Measurements from ENCODE around the gene SYT1. TPM values are rescaled to one million over a fixed set of nuclear protein-coding genes. Genes with fewer than 3 reads are reported as not detected.

The SYT1 gene
- total RNA-seq, 1 experiment from 2014 or later, result 15.8 TPM

GRCh38 chr12:78970041-78970440 lies 105.5 kb downstream of the SYT1 start:
- Histone ChIP-seq H3T11ph (ENCODE audit: low read length) (no peak overlapping the region), H2BK5ac (ENCODE audit: insufficient read length, low read length) (no peak overlapping the region), H3K4me1 (ENCODE audit: insufficient read depth, low read length) (no peaks in the 10 kb centered on the region), H2BK15ac (ENCODE audit: low read depth, low read length) (no peak overlapping the region), H2BK120ac (ENCODE audit: low read depth, low read length, poor library complexity, severe bottlenecking) (no peak overlapping the region), H4K5ac (ENCODE audit: insufficient read length, low read depth, low read length) (no peak overlapping the region), H4K8ac (replicated peaks; ENCODE audit: insufficient read length, low read depth, low read length) (no peak overlapping the region), H2BK20ac (ENCODE audit: low read depth, low read length, poor library complexity, severe bottlenecking) (no peak overlapping the region), H3K4ac (ENCODE audit: low read depth, low read length) (no peak overlapping the region), H3K4me2 (ENCODE audit: insufficient read depth, insufficient read length, low read length) (no peak overlapping the region), H3K27ac (ENCODE audit: insufficient read length, low read depth, low read length) (no peak overlapping the region), H3K23me2 (ENCODE audit: insufficient read length, low read depth, low read length, poor library complexity, severe bottlenecking) (no peaks in the 10 kb centered on the region), H3K23ac (ENCODE audit: insufficient read length, low read depth, low read length) (no peak overlapping the region), H2BK12ac (ENCODE audit: insufficient read length, low read depth, low read length) (no peak overlapping the region), H3K18ac (ENCODE audit: insufficient read length, low read depth, low read length) (no peak overlapping the region), H3K56ac (ENCODE audit: insufficient read length, low read depth, low read length) (no peak overlapping the region), H3K27me3 (ENCODE audit: insufficient read depth, low read length) (no peaks in the 10 kb centered on the region), H4K91ac (ENCODE audit: insufficient read length, low read depth, low read length) (no peak overlapping the region), H3K14ac (ENCODE audit: insufficient read depth, low read length) (no peak overlapping the region), H3K79me1 (ENCODE audit: insufficient read depth, low read depth, low read length, poor library complexity, severe bottlenecking) (no peaks in the 10 kb centered on the region), H3K9me3 (ENCODE audit: control insufficient read depth, low read depth, low read length) (no peaks in the 10 kb centered on the region), H4K20me1 (ENCODE audit: control insufficient read depth, insufficient read depth, insufficient read length) (no peaks in the 10 kb centered on the region), H2AFZ (ENCODE audit: low read length) (no peak overlapping the region), H3K9ac (ENCODE audit: extremely low read depth, insufficient read length, low read length) (no peak overlapping the region), H2AK5ac (ENCODE audit: insufficient read length, low read length) (no peak overlapping the region), H3K79me2 (ENCODE audit: insufficient read depth, low read length) (no peaks in the 10 kb centered on the region)
- DNase-seq, result no peak
- H3K27me3 Mint-ChIP-seq (ENCODE audit: low read depth), result no peaks in the 10 kb centered on the region
- TF ChIP-seq, protein P1, sequence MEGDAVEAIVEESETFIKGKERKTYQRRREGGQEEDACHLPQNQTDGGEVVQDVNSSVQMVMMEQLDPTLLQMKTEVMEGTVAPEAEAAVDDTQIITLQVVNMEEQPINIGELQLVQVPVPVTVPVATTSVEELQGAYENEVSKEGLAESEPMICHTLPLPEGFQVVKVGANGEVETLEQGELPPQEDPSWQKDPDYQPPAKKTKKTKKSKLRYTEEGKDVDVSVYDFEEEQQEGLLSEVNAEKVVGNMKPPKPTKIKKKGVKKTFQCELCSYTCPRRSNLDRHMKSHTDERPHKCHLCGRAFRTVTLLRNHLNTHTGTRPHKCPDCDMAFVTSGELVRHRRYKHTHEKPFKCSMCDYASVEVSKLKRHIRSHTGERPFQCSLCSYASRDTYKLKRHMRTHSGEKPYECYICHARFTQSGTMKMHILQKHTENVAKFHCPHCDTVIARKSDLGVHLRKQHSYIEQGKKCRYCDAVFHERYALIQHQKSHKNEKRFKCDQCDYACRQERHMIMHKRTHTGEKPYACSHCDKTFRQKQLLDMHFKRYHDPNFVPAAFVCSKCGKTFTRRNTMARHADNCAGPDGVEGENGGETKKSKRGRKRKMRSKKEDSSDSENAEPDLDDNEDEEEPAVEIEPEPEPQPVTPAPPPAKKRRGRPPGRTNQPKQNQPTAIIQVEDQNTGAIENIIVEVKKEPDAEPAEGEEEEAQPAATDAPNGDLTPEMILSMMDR (conservative IDR thresholded peaks at IDR 0.05), result no peak
- no peaks in the 10 kb centered on the region for H3K9me3 Mint-ChIP-seq
- no peaks in the 10 kb centered on the region for H3K4me1 Mint-ChIP-seq
- H3K36me3 Mint-ChIP-seq (ENCODE audit: insufficient read depth in 1 of 3, low read depth in 3 of 3), result no peaks in the 10 kb centered on the region
- no peak overlapping the region for H3K27ac Mint-ChIP-seq
- H3K4me3 Mint-ChIP-seq, result no peak overlapping the region

Measured in H9 (cell line).